ENCODE data around the gene PTPRA.

The PTPRA gene

DNA sequence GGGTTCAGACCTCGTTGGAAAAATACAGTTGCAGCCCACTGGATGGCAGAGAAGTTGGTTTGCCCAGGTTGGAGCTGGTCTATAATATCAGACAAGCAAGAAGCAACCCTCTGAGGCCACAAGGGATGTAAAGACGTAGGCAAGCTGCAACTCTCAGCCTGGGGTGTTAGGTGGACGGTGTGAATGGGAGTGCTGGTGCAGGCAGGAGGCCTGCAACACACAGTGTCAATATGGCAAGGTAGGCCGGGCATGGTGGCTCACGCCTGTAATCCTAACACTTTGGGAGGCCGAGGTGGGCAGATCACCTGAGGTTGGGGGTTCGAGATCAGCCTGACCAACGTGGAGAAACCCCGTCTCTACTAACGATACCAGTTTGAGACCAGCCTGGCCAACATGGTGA lies 22.2 kb upstream of the PTPRA start:
- no peak for DNase-seq

DNA sequence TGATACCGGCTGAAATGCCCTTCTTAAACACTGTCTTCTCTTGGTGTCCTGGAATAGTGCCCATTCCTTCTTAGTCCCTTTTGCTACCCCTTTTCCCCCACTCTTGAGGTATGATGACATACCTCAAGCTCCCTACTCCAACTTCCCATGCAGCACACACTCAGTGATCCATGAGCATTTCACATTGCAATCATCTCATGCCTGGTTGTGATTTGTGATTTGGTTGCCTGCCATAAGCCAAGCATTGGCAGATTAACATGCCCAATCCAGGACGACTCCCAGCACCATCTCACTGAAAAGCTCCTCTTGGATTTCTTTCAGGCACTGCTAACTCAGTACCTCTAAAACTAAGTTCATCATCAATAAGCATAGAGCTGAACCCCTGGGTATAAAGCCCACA lies 14.7 kb upstream of the PTPRA start:
- DNase-seq: no peak

DNA sequence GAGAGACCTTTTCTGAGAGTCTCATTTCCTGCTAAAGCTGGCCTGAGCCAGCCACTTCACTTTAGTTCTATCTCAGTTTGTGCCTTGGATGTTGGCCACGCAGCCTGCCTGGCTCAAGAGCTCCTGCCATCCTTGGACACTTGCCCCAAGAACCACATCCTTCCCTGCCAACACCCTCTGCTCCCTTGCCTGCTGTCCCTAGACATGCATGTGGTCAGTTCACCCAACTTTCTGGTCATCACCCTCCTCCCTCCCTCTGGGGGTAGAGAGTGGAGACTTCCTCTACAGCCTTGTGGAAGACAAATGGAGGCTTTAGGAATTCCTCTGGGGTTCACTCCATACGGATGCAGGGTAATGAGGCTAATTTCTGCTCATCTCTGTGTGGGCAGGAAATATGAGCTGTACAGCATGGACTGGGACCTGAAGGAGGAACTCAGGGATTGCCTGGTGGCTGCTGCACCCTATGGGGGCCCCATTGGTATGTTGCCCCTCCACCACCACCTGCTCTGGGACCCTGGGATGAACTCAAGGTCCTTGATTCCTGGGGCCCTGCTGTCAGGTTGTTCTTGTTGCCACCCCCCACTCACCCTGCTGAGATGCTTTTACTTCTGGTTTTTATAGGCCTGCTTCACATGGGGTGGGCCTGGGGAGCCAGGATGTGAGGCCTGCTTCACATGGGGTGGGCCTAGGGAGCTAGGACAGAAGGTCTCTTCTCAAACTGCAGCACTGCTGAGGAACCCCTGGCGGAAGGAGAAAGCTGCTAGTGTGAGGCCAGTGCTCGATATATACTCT lies 13.8 kb upstream of the PTPRA start:
- no peak for DNase-seq

DNA sequence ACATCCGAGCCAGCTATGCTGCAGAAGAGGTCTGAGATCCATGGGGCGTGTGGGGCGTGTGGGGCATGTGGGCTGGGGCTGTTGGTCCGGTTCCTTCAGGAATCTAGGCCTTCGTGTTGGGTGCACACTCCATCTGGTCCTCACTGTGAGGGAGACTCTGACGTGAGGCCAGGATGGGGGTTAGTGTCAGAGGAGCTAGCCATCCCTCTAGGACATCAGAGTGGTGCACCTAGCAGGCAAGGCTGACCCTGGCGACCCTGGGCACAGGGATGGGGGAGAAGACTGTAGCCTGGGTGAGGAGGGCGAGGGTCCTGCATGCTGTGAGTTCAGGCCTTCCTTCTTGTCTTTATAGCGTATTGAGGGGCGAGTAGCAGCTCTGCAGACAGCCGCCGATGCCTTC lies 8.7 kb upstream of the PTPRA start:
- DNase-seq: no peak

DNA sequence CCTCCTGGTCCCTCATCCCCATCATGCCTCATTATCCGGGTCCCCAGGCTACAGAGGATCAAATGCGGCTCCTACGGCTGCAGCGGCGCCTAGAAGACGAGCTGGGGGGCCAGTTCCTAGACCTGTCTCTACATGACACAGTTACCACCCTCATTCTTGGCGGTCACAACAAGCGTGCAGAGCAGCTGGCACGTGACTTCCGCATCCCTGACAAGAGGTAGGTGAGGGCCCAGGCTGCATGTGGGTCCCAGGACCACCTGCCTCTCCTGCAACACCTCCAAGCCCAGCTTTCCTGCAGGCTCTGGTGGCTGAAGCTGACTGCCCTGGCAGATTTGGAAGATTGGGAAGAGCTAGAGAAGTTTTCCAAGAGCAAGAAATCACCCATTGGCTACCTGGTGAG lies 8.2 kb upstream of the PTPRA start:
- no peak for DNase-seq

DNA sequence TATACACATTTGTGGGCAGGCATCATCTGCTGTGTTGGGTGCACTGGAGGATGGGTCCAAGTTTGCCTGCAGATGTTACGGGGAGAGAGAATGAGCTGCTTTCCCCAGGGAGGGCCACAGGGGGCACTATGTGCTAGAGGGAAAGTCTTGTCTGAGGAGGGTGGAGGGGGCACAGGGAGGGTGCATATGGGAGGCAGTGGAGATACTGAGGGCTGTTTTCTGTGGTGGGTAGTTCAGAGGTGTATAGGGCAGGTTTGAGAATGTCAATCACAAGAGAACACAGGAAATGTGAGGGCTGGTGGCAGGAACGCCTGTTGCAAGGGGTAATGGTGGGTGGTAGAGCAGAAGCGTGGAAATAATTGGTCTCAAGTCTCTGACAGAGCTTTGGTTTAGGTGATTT lies 7.7 kb upstream of the PTPRA start:
- peak; percentile 12 for DNase-seq

DNA sequence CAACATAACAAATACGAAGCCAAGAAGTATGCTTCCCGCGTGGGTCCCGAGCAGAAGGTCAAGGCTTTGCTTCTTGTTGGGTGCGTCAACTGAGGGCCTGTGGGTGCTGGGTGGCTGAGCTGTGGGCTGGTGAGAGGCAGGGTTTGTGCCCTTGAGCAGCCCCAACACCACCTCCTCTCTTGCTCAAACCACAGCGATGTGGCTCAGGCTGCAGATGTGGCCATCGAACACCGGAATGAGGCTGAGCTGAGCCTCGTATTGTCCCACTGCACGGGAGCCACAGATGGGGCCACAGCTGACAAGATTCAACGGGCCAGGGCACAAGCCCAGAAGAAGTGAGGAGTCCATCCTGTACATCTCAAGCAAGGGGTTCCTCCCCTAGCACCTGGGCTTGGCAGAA lies 7.0 kb upstream of the PTPRA start:
- no peak for DNase-seq

DNA sequence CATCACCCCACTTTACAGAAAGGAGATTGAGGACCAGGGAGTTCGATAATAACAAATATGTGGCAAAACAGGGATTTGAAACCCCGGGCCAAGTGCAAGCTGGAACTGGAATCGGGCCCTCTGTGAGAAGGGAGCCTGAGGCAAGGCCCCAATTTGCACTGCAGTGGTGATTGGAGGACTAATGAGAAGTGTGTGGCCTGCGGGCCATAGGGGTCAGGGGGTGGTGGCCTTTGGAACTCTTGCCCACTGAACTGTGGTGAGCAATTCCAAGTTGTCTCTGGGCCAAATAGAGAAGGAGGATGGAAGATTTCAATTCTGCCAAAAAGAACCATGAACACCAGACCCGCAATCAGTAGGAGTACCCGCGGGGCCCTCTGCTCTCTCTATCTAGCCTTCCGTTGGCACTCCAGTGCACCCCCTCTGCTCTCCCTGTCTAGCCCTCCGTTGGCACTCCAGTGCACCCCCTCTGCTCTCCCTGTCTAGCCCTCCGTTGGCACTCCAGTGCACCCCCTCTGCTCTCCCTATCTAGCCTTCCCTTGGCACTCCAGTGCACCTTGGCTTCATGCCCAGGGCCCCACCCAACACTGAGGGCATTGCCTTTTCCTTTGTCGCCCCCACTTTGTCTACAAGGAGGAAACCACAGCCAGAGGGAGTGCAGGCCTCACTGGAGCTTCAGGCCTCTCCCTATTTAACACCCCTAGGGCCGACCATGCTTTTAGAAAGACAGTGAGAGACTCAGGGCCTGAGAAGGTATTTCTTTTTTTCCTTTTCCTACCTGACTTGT lies 6.0 kb upstream of the PTPRA start:
- no peak for DNase-seq

DNA sequence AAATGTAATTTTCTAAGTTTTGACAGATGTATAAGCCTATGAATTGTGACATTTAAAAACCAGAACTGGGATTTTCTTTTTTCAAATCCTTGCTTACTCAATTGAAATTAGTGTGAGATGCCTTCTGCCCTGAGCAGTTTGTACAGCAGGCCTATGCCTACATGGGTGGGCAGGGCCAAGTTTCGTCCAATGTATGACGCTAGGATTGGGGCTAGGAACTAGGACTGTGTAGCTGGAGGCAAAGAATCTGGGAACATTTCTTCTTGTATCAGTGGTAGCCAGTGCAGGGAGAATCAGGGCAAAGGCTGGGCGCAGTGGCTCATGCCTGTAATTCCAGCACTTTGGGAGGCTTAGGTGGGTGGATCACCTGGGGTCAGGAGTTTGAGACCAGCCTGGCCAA lies 3.9 kb upstream of the PTPRA start:
- DNase-seq: no peak

DNA sequence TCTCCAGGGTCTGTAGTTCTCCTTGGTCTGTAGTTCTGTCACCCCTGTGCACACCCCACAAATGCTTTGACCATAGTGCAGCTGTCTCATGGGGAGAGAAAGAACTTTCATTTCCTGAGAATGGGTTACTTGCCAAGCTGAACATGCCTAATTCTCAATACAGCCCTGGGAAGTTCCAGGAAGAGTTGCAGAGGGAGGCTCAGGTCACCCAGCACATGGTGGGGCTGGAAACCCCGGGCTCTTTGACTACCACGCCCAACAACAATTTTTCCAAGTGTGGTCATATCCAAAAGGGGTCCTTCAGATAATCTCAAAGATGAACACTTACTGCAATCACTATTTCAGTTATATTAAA lies 2.2 kb upstream of the PTPRA start:
- no peak for DNase-seq

DNA sequence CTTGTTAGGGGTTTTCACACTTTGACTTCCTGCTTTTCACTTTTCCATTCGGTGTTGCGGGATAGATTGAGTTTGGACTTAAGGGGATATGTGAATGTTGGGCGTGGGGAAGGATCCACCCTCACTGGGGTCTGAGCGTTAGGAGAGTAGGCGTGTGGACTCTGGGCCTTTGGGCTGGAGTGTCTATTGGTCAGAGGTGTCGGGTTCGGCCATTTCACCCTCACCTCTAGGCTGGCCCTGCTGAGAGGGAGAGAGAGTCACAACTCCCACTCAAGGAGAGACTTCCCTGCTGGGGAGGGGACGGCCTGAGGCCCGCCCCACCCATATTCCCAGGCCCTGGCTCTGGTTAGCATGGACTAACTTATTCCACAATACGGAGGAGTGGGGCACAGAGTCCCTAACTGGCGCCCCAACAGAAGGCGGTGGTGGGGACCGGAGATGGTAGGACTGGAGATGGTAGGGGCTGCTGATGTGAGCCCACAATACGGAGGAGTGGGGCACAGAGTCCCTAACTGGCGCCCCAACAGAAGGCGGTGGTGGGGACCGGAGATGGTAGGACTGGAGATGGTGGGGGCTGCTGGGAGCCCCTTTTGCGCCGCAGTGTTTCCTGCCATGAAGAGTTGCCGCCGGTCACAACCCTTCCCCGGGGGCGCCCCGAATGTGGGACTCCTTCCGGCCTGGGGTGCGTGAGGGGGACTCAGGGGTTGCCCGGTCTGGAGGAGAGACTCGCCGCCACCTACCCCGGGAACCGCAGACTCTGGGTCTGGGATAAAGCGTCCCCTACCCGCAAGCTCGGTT lies 1.4 kb upstream of the PTPRA start:
- DNase-seq: no peak

DNA sequence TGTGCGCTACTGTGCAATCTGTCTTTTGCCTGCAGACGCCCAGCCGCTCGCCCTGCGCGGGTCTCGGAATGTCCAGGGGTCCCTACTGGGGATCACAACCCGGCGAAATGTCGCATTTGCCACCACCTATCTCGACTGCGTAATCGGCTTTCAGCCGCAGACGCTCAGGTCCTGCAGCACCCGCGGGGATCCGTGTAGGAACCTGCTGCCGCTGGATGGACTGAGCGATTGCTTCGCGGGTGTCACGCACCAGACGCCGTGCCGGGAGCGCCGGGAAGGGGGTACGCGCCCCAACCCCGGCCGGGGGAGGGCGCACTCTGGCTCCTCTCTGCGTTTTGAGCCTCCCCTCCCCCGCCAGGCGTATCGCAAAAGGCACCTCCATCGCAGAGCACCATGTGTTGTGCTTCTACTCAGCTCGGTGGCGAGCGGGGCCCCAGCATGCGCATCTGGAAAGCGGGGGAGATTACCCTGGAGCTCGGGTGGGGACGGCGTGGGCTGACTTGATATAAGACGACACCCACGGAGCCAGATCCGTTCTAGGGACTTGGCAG lies 747 bp upstream of the PTPRA start:
- peak; percentile 78 for DNase-seq

DNA sequence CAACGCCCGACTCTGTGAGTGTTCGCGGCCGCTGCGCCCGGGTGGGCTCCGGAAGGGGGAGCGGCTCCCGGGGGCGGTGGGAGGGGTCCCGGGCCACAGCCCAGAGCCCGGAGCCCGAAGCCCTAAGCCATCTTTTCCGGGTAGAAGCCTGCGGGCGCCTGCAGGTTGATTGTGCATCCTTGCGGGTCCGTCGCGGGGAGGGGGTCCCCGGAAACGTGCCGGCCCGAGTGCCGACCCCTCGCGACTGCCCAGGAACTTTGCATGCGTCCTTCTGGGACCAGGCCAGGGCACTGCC lies 413 bp downstream of the PTPRA start:
- DNase-seq: no peak

DNA sequence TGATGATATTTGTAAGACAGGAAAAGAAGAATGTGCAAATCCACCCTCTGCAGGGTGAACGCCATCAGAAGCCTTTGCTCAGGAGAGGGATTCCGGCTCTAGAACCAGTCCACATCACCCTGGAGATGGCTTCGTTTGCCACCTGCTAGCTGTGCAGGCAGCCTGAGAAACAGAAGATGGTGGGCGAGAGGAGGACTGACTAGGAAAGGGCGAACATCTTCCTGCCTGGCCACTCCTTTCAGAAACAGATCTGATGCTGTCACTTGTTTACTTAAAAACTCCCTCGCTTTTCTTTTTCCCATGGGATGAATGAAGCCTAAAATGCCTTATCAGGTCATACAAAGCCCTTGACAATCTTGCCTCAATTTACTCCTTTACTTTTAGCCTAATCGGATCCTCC lies 1.2 kb downstream of the PTPRA start:
- no peak for DNase-seq

DNA sequence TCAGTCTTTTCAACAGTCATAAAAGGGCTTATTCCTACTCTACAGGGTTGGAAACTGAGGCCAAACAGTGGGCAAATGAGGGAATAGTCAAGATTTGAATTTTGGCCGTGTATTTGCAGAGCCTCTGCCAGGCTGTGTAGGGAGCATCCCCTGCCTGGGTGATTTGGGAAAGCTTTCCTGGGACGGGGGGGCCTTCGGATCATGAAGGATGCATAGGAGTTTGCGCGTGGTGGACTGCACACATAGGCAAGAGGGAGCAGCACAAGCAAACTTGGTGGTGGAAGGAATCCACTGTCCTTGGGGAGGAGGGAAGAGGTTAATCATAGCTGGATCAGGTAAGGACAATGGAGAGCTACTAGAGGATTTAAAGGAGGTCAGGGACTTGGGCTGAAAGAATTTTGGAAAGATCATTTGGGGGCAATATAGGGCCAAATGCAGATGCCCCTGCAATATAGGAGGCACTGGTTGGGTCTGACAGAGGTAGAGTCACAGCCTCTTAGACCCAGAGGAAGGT lies 2.5 kb downstream of the PTPRA start:
- DNase-seq: no peak

DNA sequence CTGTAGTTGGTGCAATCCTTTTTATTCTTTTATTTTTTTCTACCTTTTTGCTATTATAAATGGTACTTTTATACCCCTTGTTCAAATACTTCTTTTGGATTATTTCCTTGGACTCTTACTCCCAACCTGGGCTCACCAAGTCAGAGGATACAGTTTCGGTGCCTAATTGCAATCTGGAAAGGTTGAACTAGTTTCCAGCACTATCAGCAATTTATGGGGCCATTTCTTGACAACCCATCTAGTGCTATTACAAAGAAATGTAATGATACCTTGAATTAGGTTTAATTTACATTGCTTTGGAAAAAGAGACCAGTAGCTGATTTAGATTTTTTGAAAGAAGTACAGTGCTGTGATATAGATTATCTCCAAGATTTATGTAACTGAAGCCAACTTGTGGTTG lies 5.2 kb downstream of the PTPRA start:
- DNase-seq: no peak

DNA sequence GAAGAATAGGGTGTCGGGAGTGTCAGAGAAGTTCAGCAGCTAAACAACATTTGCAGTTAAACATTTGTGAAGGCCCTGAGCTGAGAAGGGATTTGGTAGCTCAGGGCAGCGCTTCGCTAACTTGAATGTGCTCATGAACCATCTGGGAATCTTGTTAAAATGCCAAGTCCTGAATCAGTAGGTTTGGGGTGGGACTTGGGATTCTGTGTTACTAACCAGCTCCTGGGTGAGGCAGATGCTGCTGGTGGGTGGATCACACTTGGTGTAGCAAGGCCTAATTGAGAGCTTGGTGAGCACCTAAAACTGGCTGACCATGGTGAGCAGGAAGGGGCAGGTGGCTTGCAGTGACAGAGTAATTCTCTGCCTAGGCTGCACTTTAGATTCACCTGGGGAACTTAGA lies 5.9 kb downstream of the PTPRA start:
- DNase-seq: no peak

DNA sequence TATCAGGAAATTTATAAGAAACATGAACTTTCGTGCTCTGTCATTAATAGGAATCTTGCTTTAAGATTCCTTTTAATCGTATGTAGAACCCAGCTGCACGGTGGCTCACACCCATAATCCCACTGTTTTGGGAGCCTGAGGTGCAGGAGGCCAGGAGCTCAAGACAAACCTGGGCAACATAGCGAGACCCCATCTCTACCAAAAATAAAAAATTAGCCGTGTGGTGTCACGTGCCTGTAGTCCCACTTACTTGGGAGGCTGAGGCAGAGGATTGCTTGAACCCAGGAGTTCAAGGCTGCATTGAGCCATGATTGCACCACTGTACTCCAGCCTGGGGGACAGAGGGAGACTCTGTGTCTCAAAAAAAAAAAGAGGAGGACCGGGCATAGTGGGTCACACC lies 7.4 kb downstream of the PTPRA start:
- no peak for DNase-seq

DNA sequence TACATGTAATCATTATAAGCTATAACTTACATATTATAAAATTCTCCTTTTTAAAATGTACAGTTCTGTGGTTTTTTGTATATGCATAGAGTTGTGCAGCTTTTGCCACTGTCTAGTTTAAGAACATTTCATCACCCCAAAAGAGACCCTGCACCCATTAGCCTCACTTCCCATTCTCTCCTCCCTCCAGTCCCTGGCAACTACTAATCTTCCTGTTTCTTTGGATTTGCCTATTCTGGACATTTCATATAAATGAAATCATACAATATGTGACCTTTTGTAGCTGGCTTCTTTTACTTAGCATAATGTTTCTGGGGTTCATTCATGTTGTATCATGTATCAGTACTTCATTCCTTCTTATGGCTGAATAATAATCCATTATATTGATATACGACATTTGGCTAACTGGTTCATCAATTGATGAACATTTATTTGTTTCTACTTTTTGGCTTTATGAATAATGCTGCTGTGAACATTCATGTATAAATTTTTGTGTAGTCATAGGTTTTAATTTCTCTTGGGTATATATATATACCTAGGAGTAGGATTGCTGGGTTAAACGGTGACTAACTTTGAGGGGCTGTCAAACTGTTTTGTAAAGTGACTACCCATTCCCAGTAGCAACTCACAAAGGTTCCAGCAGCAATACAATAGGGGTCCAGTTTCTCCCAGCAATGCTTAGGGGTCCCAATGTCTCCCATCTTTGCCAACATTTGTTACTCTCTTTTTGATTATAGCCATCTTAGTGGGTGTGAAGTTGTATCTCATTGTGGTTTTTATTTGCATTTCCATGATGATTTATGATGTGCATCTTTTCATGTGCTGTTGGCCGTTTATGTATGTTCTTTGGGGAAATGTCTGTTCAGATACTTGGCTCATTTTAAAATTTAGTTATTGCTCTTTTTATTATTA lies 10.7 kb downstream of the PTPRA start:
- no peak for DNase-seq

DNA sequence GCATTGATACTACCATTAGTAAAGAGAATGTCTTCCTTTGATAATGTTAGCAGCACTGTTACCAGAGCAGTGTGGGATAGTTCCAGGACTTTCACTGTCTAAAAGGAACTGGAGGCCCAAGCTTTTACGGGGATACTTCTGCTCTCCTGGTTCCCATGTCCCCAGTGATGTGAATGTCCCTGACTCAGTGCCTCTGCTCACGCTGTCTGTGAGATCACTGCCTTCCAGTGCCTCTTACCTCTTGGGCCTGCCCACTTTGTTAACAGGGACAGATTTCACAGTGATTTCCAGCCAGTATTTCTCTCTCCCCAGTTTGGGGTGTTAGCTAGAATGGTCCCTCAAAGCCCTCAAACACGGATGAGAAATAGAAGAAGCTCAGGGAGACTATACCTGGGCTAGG lies 14.4 kb downstream of the PTPRA start:
- DNase-seq: no peak

DNA sequence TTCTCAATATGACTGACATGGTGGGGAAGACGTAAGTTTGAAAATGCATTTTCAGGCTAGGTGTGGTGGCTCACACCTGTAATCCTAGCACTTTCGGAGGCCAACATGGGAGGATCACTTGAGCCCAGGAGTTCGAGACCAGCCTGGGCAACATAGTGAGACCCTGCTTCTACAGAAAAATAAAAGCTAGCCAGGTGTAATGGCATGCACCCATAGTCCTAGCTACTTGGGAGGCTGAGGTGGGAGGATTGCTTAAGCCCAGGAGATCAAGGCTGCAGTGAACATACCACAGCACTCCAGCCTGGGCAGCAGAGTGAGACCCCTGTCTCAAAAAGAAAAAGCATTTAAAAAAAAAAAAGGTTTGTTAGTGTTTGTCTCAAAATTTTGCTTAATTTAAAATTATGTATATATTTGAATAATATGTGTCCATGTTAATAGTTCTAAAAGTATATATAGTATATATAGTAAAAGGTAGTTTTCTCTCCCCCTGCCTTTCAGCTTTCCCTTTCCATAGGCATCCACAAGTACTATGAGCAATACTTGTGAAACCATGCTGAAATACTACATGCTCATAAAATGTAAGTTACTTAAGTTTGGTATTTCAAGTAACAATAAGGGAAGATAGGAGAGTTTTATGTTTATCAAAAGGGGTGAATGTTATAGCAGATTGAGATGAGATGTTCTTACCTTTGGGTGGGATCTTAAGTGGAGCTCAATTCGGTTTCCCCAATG lies 15.1 kb downstream of the PTPRA start:
- DNase-seq: no peak

DNA sequence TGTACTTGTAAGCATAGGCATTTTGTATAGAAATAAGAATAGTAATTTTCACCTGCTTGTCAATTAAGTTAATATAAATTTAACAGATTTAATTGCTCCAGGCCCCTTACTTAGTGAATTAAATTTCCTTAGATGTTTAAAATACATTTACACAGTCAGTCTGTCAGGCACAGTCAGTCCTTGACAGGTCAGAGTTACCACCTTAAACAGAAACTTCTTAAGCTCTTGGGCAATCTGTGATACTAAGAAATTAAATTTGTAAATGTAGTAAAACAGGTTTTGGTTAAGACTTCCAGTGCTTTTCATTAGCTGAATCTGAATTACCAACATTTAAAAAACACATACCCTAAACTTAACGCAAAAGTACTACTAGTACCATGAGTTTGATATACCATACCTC lies 15.9 kb downstream of the PTPRA start:
- DNase-seq: no peak

Measured in activated CD4-positive, alpha-beta T cell treated with anti-CD3 and anti-CD28 coated beads, Interleukin-2, amount 50 U/mL, for 1 hour (primary cell).